RWPE2 (cell line): ENCODE measurements around the gene ADAMTSL1.

Source experiments
- ATAC-seq: fragments of 200-7000 bp; cut with Tn5 transposase; 3 replicates; pipeline ENCODE4 v1.9.1; 2021; ENCODE audit warnings: low read depth
- DNase-seq: peaks from one replicate; pipeline ENCODE4 v3.0.0-alpha.2; 2020; ENCODE audit warnings: low spot score
- H3K27ac ChIP-seq: fragments of 450-650 bp; 2 replicates; pipeline ENCODE4 v1.5.1; 2017; ENCODE audit warnings: mild to moderate bottlenecking; ENCODE audit not compliant: poor library complexity, severe bottlenecking
- H3K27me3 ChIP-seq: fragments of 250-450 bp; sonication (Bioruptor Pico); 2 replicates; pipeline ENCODE4 v1.5.1; 2021; ENCODE audit warnings: mild to moderate bottlenecking, moderate library complexity; ENCODE audit not compliant: insufficient read depth, poor library complexity, severe bottlenecking
- H3K36me3 ChIP-seq: fragments of 250-450 bp; sonication (Bioruptor Pico); 2 replicates; pipeline ENCODE4 v1.5.1; 2020; ENCODE audit warnings: low read depth, mild to moderate bottlenecking, moderate library complexity
- H3K4me1 ChIP-seq: fragments of 250-450 bp; sonication (Bioruptor Pico); 2 replicates; pipeline ENCODE4 v1.5.1; 2021; ENCODE audit warnings: mild to moderate bottlenecking, moderate library complexity; ENCODE audit not compliant: insufficient read depth, poor library complexity, severe bottlenecking
- H3K4me3 ChIP-seq: fragments of 250-450 bp; sonication (Bioruptor Pico); 2 replicates; pipeline ENCODE4 v1.5.1; 2021; ENCODE audit warnings: mild to moderate bottlenecking, moderate library complexity; ENCODE audit not compliant: severe bottlenecking
- H3K9me3 ChIP-seq: fragments of 250-450 bp; sonication (Bioruptor Pico); 2 replicates; pipeline ENCODE4 v1.5.1; 2021; ENCODE audit warnings: mild to moderate bottlenecking, moderate library complexity; ENCODE audit not compliant: severe bottlenecking
- TF ChIP-seq, protein P1 (sequence below): fragments of 450-650 bp; IDR thresholded peaks from one replicate; pipeline ENCODE4 v1.5.1; 2017; ENCODE audit warnings: mild to moderate bottlenecking, moderate library complexity; ENCODE audit not compliant: poor library complexity, severe bottlenecking

ADAMTSL1 gene

DNA sequence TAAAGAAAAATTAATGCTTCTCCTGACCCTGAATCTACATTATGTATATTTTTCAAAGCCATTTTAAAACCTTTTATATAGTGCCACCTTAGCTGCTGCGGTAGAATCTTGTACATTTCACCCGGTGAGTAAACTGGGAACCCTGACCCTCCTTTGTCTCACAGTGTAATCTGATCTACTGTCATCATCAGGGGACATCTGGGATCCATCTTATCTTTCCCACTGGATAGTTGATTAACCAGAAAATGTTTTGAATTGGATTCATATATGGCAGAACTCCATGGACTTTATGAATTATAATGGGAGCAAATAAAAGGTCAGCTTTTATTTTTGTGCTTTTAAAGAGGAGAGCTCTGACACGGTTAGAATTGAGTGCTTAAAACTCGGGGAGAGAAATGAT lies 95.0 kb downstream of the ADAMTSL1 start:
- Histone ChIP-seq H3K4me3 (no peak overlapping the region), H3K27ac (no peak overlapping the region), H3K27me3 (no peaks in the 10 kb centered on the region), H3K4me1 (peaks cover 16% of the 10 kb centered on the region), H3K36me3 (no peaks in the 10 kb centered on the region), H3K9me3 (no peaks in the 10 kb centered on the region)
- DNase-seq (no peak), ATAC-seq (no peak)
- TF ChIP-seq, protein P1, sequence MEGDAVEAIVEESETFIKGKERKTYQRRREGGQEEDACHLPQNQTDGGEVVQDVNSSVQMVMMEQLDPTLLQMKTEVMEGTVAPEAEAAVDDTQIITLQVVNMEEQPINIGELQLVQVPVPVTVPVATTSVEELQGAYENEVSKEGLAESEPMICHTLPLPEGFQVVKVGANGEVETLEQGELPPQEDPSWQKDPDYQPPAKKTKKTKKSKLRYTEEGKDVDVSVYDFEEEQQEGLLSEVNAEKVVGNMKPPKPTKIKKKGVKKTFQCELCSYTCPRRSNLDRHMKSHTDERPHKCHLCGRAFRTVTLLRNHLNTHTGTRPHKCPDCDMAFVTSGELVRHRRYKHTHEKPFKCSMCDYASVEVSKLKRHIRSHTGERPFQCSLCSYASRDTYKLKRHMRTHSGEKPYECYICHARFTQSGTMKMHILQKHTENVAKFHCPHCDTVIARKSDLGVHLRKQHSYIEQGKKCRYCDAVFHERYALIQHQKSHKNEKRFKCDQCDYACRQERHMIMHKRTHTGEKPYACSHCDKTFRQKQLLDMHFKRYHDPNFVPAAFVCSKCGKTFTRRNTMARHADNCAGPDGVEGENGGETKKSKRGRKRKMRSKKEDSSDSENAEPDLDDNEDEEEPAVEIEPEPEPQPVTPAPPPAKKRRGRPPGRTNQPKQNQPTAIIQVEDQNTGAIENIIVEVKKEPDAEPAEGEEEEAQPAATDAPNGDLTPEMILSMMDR, result no peak

DNA sequence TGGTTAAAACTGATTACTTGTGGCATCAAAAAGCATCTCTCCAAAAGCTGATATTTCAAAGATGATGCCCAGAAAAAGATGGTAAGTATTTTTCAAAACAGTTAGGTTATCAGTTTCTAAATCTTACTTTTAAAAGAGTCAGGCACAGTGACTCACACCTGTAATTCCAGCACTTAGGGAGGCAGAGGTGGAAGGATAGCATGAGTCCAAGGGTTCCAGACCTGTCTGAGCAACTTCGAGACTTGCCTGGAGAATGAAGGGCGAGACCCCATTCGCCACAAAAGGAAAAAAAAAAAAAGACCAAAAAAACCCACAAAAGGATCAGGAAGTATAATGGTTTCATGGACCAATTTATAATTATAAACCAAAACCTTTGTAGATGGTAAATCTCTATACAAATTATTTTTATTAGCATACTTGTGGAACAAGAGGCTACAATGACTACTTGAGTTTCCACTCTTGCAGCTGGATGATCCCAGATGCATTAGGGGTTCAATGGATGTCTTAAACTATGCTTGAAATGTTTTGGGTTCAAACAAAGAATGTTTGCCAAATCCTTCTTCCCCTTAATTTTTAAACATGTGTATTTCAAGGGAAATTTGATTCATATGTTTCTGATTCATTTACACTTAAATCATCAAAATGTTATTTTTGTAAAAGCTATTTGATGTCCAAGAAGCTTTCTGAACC lies 96.1 kb downstream of the ADAMTSL1 start:
- no peak for ATAC-seq
- H3K27me3 ChIP-seq, result no peaks in the 10 kb centered on the region
- no peak overlapping the region for H3K4me3 ChIP-seq
- peaks cover 12% of the 10 kb centered on the region for H3K4me1 ChIP-seq
- no peaks in the 10 kb centered on the region for H3K9me3 ChIP-seq
- DNase-seq, result no peak
- TF ChIP-seq, protein P1, result no peak
- H3K36me3 ChIP-seq, result no peaks in the 10 kb centered on the region
- H3K27ac ChIP-seq, result no peak overlapping the region

DNA sequence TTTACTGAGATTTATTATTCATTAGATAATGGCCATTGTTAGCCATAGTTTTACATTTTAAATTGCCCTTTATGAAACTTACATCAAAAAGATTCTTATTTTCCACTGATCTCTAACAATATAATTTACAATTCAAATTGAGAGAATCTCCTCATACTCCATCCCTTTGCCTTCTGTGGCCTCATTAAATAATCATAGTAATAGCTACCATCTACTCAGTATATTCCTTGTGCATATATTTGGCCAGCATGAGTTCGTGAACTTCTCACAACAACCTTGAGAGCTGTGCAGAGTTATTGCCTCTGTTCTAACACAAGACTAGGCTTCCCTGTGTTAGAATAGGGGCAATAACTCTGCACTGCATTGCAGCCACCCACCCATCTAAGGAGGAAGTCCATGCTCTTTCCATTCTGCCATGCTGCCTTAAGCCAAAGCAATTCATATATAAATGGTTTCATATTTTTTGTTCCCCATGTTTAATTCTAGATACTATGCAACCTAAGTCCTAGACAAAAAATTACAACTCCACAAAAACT lies 99.1 kb downstream of the ADAMTSL1 start:
- Histone ChIP-seq H3K9me3 (no peaks in the 10 kb centered on the region), H3K4me3 (no peak overlapping the region), H3K36me3 (no peaks in the 10 kb centered on the region), H3K27ac (no peak overlapping the region), H3K27me3 (no peaks in the 10 kb centered on the region), H3K4me1 (no peaks in the 10 kb centered on the region)
- ATAC-seq (no peak), DNase-seq (no peak)
- TF ChIP-seq, protein P1, result no peak

DNA sequence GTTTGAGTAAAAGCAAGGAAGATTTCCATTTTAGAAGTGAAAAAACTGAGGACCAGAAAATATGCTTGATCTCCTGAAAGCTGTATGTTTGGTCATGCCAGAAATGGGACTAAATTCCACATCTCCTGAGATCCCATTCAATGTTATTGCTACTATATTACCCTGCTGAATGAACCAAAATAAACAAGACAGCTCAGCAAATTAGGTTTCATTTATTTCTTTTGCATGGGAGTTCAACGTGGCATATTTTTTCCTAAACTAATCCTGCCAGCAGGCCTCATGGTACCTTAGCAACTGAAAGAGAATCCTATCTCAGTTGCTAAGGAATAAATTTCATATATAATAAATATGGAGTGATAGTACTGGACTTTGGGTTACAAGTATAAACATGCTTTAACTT lies 101.7 kb downstream of the ADAMTSL1 start:
- Histone ChIP-seq H3K4me1 (no peaks in the 10 kb centered on the region), H3K4me3 (no peak overlapping the region), H3K27ac (no peak overlapping the region), H3K9me3 (no peaks in the 10 kb centered on the region), H3K36me3 (no peaks in the 10 kb centered on the region), H3K27me3 (no peaks in the 10 kb centered on the region)
- TF ChIP-seq, protein P1, result no peak
- DNase-seq, result no peak
- no peak for ATAC-seq

DNA sequence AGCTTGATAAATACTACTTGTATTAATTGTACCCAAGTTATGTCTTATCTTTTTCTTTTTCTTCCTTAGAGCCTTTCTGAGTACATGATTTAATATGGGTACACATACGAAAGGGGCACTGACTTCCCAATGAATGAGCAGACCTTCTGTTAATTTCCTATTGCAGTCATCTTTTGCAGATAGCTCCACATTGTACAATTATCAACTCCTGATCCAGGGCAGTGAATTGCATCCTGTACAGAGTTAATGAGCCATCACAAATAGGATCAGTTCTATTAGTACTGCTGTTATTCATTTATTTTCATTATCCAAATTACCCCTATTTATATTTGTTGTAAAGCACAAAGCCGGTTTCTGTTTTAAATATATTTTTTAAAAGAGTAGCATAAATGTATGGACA lies 105.6 kb downstream of the ADAMTSL1 start:
- ATAC-seq, result no peak
- TF ChIP-seq, protein P1, result no peak
- no peaks in the 10 kb centered on the region for H3K9me3 ChIP-seq
- no peaks in the 10 kb centered on the region for H3K27me3 ChIP-seq
- no peak overlapping the region for H3K4me3 ChIP-seq
- no peaks in the 10 kb centered on the region for H3K4me1 ChIP-seq
- DNase-seq, result no peak
- no peak overlapping the region for H3K27ac ChIP-seq
- no peaks in the 10 kb centered on the region for H3K36me3 ChIP-seq
